Thyroid gland (tissue), 4 donors: ENCODE measurements around the gene GNG8. TPM values are rescaled to one million over a fixed set of nuclear protein-coding genes. Genes with fewer than 3 reads are reported as not detected.

ENCODE experiments used
- DNase-seq, 2 donors: peaks; one replicate each; pipeline ENCODE4 v3.0.0-alpha.2; 2019
- H3K27ac ChIP-seq, 3 donors: fragments of 200-600 bp; sonication (generic); 1 replicate in 2 of 3; 2 replicates in 1 of 3; pipeline ENCODE4 v1.5.1; 2016 to 2019; ENCODE audit warnings: mild to moderate bottlenecking in 1 of 3, moderate library complexity in 1 of 3
- H3K27me3 ChIP-seq: fragments of 200-600 bp; sonication (generic); one replicate; pipeline ENCODE4 v1.5.1; 2019
- H3K36me3 ChIP-seq, 2 donors: fragments of 200-600 bp; sonication (generic); one replicate each; pipeline ENCODE4 v1.5.1; 2016 to 2019
- H3K4me1 ChIP-seq, 2 donors: fragments of 200-600 bp; sonication (generic); one replicate each; pipeline ENCODE4 v1.5.1; 2017 to 2019
- H3K4me3 ChIP-seq, 3 donors: fragments of 200-600 bp; sonication (generic); replicated peaks in 1 of 3; 1 replicate in 2 of 3; 2 replicates in 1 of 3; pipeline ENCODE4 v1.5.1; 2016; ENCODE audit warnings: mild to moderate bottlenecking in 1 of 3
- H3K9me3 ChIP-seq: fragments of 200-600 bp; sonication (generic); one replicate; pipeline ENCODE4 v1.5.1; 2017
- POLR2A ChIP-seq, 2 donors: fragments of 450-650 bp; IDR thresholded peaks; one replicate each; pipeline ENCODE4 v1.6.1; 2017; ENCODE audit warnings: antibody characterized with exemption in 2 of 2, mild to moderate bottlenecking in 2 of 2, moderate library complexity in 1 of 2
- WGBS, 2 donors: methylation state at CpG; one replicate each; pipeline ENCODE4 v1.1.5; 2017; 5-methylcytosine and 5-hydroxymethylcytosine counted together
- intact Hi-C: fragments of 100-400 bp; cut with DNase I; formaldehyde crosslinking; loops from one replicate; pipeline ENCODE4 v1.15.1; 2023
- total RNA-seq, 4 donors: library from RNA; depleted of rRNA; stranded (reverse); fragments of >200 nt; gene quantifications; one replicate each; pipeline ENCODE4 v1.2.3, GENCODE V29; 2016
- TF ChIP-seq, protein P1 (sequence below), 6 experiments: fragments of 200-600 bp in 3 of 6; fragments of 450-650 bp in 3 of 6; sonication (generic) in 3 of 6; IDR thresholded peaks; one replicate each; pipeline ENCODE4 v1.5.1; 2016 to 2019; ENCODE audit warnings: antibody characterized with exemption in 6 of 6, mild to moderate bottlenecking in 2 of 6, inconsistent platforms in 1 of 6, moderate library complexity in 1 of 6

Gene GNG8
- total RNA-seq, 4 donors from 2014 or later = not detected

- peak in 1 of 2 donors; percentile 30 for DNase-seq
- H3K27ac ChIP-seq = peak within 1 kb of the TSS; percentile 95 to 99 (median 97)
- H3K9me3 ChIP-seq = no peaks in the 10 kb centered on the region
- TF ChIP-seq, protein P1, sequence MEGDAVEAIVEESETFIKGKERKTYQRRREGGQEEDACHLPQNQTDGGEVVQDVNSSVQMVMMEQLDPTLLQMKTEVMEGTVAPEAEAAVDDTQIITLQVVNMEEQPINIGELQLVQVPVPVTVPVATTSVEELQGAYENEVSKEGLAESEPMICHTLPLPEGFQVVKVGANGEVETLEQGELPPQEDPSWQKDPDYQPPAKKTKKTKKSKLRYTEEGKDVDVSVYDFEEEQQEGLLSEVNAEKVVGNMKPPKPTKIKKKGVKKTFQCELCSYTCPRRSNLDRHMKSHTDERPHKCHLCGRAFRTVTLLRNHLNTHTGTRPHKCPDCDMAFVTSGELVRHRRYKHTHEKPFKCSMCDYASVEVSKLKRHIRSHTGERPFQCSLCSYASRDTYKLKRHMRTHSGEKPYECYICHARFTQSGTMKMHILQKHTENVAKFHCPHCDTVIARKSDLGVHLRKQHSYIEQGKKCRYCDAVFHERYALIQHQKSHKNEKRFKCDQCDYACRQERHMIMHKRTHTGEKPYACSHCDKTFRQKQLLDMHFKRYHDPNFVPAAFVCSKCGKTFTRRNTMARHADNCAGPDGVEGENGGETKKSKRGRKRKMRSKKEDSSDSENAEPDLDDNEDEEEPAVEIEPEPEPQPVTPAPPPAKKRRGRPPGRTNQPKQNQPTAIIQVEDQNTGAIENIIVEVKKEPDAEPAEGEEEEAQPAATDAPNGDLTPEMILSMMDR (IDR thresholded peaks at IDR 0.05) = no peak
- peak; percentile 17 to 91 for TF ChIP-seq POLR2A (IDR thresholded peaks at IDR 0.05)
- peak within 1 kb of the TSS; percentile 92 to 100 (median 97) for H3K4me3 ChIP-seq
- no peaks in the 10 kb centered on the region for H3K27me3 ChIP-seq
- WGBS, 2 donors = 0 to 2% methylated on average over 28 of the region's 51 CpGs
- peaks cover under 1 to 2% of the 10 kb centered on the region in 2 donors for H3K36me3 ChIP-seq
- intact Hi-C loops = loop anchor here (5.0 kb wide), 1 partner anchor 61 kb away; the partner anchor contains the start of gene DACT3
- H3K4me1 ChIP-seq = peaks cover 27 to 42% of the 10 kb centered on the region in 2 donors
Measured at GRCh38 chr19:46601318-46602224, 34.4 kb downstream of the GNG8 start, which contains the start of gene CALM3. CALM3 (plus strand) TSS chr19:46601330; CDS start chr19:46601435, 105 bp downstream.

DNA sequence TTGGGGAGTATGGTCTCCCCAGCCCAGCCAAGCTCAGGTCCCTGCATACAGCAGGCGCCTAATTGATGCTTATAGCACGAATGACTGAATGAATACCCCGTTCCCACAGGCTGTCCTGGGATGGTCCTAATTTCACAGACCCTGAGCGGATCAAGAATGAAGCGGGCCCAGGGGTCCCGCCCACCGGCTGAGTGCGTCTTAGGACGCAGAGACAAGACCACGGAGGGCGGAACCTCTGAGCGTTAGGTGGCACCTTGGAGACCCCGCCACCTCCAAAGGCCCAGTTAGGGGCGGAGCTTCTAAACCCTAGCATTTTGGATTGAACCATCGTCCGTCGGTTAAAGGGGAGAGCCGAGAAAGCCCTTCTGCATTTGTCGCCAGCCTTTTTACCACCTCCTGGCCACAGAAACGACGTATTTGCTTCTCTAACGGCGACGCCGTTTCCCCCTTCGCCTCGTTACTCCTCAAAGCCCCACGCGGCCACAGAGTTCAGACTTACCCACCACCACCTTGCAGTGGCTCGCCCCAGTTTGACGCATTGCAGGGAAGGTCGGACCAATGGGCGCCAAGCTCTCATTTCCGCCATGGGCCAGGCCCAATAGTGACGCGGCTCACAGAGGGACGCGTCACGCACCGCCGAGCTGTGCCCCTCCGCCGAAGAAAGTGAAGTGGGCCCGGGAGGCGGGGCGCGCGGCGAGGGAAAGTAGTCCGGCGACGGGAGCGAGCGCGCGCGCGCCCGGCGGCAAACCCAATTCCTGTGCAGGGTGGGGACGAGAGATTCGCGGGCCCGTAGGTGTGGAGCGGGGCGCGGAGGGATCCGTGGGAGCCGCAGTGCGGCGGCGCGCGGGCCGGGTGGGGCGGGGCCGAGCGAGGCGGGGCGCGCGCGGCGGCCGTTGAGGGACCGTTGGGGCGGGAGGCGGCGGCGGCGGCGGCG, 35.4 kb downstream of the GNG8 start:
- peak overlapping the region; percentile 16 to 97 (median 92) for H3K4me3 ChIP-seq
- no peaks in the 10 kb centered on the region for H3K27me3 ChIP-seq
- WGBS, 2 donors = 1 to 2% methylated on average over 34 to 36 of the region's 93 CpGs
- H3K4me1 ChIP-seq = peaks cover 27 to 37% of the 10 kb centered on the region in 2 donors
- no peaks in the 10 kb centered on the region for H3K9me3 ChIP-seq
- H3K36me3 ChIP-seq = peaks cover 0 to under 1% of the 10 kb centered on the region in 2 donors
- peak; percentile 96 to 97 for DNase-seq
- H3K27ac ChIP-seq = peak overlapping the region; percentile 95 to 99 (median 97)
- intact Hi-C loops = loop anchor here (5.0 kb wide), 1 partner anchor 62 kb away; the partner anchor contains the start of gene DACT3
- peak in 1 of 2 donors; percentile 59 for TF ChIP-seq POLR2A (IDR thresholded peaks at IDR 0.05)
- TF ChIP-seq, protein P1 (IDR thresholded peaks at IDR 0.05) = peak in 1 of 6 experiments; percentile 4

GRCh38 chr19:46599716-46600373, 36.2 kb downstream of the GNG8 start:
- TF ChIP-seq, protein P1 (IDR thresholded peaks at IDR 0.05) = no peak
- TF ChIP-seq POLR2A (IDR thresholded peaks at IDR 0.05) = no peak
- no peaks in the 10 kb centered on the region for H3K9me3 ChIP-seq
- H3K36me3 ChIP-seq = no peaks in the 10 kb centered on the region
- peak overlapping the region; percentile 95 to 99 (median 97) for H3K27ac ChIP-seq
- 64 to 66% methylated on average over 9 of the region's 9 CpGs for WGBS, 2 donors
- DNase-seq = no peak
- no peaks in the 10 kb centered on the region for H3K27me3 ChIP-seq
- intact Hi-C loops = loop anchor here (5.0 kb wide), 1 partner anchor 62 kb away; the partner anchor contains the start of gene DACT3
- H3K4me1 ChIP-seq = peaks cover 19 to 29% of the 10 kb centered on the region in 2 donors
- peak overlapping the region; percentile 16 to 97 (median 92) for H3K4me3 ChIP-seq

DNA sequence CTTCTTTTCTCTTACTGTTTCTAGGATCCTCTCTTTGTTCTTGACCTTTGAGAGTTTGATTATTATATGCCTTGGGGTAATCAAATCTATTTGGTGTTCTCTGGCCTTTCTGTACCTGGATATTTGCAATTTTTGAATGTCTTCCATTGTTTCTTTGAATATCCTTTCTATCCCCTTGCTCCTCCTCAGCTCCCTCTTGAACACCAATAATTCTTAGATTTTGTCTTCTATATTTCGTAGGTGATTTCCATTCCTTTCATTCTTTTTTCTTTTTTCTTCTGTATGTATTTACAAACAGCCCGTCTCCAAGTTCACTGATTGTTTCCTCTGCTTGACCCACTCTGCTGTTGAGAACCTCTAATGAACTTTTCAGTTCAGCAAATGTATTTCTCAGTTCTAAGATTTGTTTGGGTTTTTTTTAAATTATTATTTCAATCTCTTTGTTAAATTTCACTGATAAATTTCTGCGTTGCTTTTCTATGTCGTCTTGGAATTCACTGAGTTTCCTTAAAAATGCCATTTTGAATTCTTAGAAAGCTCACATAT, 37.6 kb downstream of the GNG8 start:
- Histone ChIP-seq H3K4me3 (no peak overlapping the region), H3K4me1 (peaks cover 15 to 16% of the 10 kb centered on the region in 2 donors), H3K27me3 (no peaks in the 10 kb centered on the region), H3K9me3 (no peaks in the 10 kb centered on the region), H3K27ac (no peak overlapping the region), H3K36me3 (no peaks in the 10 kb centered on the region)
- no peak for DNase-seq
- TF ChIP-seq, protein P1 (IDR thresholded peaks at IDR 0.05) = no peak
- no peak for TF ChIP-seq POLR2A (IDR thresholded peaks at IDR 0.05)
- intact Hi-C loops = no loop called here
- WGBS, 2 donors = 98 to 99% methylated on average over 4 of the region's 4 CpGs
